Bronchial epithelial cell (primary cell): Measurements from ENCODE around the gene SERTAD2. TPM values are rescaled to one million over a fixed set of nuclear protein-coding genes. Genes with fewer than 3 reads are reported as not detected.

Experiments used
- DNase-seq: peaks from one replicate; pipeline ENCODE4 v3.0.0-alpha.2; 2010; ENCODE audit warnings: low read depth
- FAIRE-seq: peaks from 2 replicates; lab custom pipeline; 2011; peaks lifted over from hg19 to GRCh38; lab: Jason Lieb, UNC
- H3K27me3 ChIP-seq: 2 replicates; pipeline ENCODE4 v1.5.1; 2011; ENCODE audit warnings: low read length; ENCODE audit not compliant: control insufficient read depth, insufficient read depth
- H3K36me3 ChIP-seq: 2 replicates; pipeline ENCODE4 v1.5.1; 2011; ENCODE audit warnings: low read length; ENCODE audit not compliant: control insufficient read depth, insufficient read depth
- H3K4me3 ChIP-seq: 2 replicates; pipeline ENCODE4 v1.5.1; 2011; ENCODE audit warnings: mild to moderate bottlenecking, low read depth, low read length, control low read depth
- total RNA-seq: library from RNA; depleted of rRNA; stranded (reverse); fragments of >200 nt; gene quantifications from 2 replicates; pipeline ENCODE4 v1.2.1, GENCODE V29; 2014
- TF ChIP-seq, protein P1 (sequence below): IDR thresholded peaks from 2 replicates; pipeline ENCODE4 v1.5.1; 2011; ENCODE audit warnings: mild to moderate bottlenecking, moderate library complexity, low read length, control low read depth, inconsistent platforms; ENCODE audit not compliant: insufficient read depth, severe bottlenecking

SERTAD2 gene
- total RNA-seq, 1 donor from 2014 or later = 4.2 TPM

DNA sequence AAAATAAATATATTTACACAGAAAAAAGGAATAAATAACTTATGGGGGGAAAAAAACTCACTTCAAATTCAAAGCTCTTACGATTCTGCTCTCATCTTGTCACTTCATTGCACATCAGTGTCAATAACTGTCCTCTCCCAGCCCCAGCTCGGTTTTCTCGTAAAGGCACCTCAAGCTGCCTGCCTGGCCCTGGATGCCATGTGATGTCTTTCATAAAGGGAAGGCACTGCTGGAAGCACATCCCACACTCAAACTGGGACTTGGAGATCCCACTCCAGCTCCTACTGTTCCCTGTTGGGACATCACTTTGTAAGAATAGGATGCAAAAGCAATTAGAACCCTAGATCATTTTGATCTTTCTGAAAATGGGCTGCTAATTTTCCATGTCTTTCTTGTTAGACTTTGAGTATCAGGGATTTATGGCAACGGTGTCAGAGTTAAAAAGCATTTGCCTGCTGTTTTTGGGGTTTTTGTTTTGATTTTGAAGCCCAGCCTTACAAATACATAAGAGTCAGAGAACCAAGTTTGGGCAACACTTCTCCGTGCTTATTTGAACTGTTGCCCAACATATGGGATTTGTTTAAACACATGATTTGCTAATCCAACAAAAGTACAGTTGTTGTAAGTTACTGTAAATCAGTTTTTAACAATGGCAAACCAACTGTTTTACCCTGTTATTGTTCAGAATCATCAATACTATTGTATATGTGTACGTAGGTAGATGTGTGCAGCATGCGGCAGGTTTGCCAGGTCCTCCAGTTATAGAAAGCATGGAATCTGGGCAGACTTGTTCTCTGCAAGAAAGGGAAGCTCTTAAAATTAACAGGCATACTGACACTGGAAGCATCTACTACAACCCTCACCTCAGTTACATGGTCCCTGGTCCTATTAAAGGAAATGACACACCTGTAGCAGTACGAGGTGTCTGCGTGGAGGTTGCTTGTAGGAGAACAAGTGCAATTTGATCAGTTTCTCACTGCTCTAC lies 20.6 kb downstream of the SERTAD2 start:
- FAIRE-seq (no peak), DNase-seq (peak; percentile 16)
- peaks cover 16% of the 10 kb centered on the region for H3K36me3 ChIP-seq
- no peaks in the 10 kb centered on the region for H3K27me3 ChIP-seq
- TF ChIP-seq, protein P1, sequence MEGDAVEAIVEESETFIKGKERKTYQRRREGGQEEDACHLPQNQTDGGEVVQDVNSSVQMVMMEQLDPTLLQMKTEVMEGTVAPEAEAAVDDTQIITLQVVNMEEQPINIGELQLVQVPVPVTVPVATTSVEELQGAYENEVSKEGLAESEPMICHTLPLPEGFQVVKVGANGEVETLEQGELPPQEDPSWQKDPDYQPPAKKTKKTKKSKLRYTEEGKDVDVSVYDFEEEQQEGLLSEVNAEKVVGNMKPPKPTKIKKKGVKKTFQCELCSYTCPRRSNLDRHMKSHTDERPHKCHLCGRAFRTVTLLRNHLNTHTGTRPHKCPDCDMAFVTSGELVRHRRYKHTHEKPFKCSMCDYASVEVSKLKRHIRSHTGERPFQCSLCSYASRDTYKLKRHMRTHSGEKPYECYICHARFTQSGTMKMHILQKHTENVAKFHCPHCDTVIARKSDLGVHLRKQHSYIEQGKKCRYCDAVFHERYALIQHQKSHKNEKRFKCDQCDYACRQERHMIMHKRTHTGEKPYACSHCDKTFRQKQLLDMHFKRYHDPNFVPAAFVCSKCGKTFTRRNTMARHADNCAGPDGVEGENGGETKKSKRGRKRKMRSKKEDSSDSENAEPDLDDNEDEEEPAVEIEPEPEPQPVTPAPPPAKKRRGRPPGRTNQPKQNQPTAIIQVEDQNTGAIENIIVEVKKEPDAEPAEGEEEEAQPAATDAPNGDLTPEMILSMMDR = no peak
- no peak overlapping the region for H3K4me3 ChIP-seq

DNA sequence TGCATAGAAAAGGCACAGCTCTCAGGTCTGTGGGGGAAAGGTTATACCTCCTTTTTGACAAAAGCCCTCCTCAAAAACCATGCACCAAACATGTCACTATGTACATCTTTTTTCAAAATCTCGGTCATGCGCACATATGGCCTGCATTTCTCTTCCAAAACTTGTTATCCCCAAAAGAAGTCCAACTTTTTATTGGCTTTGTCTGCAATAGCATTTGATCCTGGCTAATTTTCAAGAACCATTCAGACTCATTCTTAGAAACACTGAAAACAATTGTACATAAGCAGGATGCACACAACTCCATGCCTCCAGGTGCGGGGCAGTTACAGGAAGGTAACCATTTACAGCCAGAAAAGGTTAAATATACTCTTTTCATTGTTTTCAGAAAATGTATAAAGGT lies 21.9 kb downstream of the SERTAD2 start:
- H3K27me3 ChIP-seq = no peaks in the 10 kb centered on the region
- DNase-seq (no peak), FAIRE-seq (no peak)
- peaks cover 16% of the 10 kb centered on the region for H3K36me3 ChIP-seq
- TF ChIP-seq, protein P1 = no peak
- no peak overlapping the region for H3K4me3 ChIP-seq

DNA sequence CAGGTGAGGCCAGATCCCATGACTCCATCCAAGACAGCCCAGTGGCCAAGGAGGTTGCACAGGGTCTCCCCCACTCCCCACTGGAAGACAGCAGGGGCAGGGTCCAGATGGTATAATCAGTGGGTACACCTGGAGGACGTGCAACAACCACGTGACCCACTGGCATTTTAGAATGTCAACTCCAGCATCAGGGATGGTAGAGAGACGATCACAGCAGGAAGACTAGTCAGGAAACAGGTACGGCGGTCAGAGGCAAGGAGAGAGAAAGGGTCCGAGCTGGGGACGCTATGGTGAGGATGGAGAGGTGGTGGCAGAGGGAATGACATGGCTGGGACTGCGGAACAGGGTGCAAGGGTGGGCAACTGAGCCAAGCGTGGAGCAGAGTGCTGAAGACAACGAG lies 23.0 kb downstream of the SERTAD2 start:
- DNase-seq = no peak
- FAIRE-seq = no peak
- Histone ChIP-seq H3K4me3 (no peak overlapping the region), H3K27me3 (no peaks in the 10 kb centered on the region), H3K36me3 (peaks cover 9% of the 10 kb centered on the region)
- TF ChIP-seq, protein P1 = no peak

DNA sequence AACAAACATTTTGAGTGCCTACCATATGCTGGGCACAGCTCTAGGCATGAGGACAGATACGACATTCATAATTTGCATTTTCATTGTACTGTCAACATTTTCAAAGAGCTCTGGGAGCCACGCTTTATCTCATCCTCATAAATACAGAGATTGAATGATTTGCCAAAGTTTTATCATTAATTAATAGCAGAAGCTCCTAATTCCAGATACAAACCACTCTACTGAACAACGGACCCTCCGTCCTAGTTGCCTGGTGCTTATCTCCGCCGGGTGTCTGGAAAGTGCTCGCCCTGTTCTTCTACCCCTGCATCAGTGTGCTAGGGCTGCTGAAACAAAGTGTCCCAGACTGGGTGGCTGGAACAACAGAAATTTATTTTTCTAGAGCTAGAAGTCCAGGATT lies 23.8 kb downstream of the SERTAD2 start:
- H3K27me3 ChIP-seq = no peaks in the 10 kb centered on the region
- TF ChIP-seq, protein P1 = no peak
- DNase-seq (no peak), FAIRE-seq (no peak)
- H3K36me3 ChIP-seq = peaks cover 6% of the 10 kb centered on the region
- no peak overlapping the region for H3K4me3 ChIP-seq

DNA sequence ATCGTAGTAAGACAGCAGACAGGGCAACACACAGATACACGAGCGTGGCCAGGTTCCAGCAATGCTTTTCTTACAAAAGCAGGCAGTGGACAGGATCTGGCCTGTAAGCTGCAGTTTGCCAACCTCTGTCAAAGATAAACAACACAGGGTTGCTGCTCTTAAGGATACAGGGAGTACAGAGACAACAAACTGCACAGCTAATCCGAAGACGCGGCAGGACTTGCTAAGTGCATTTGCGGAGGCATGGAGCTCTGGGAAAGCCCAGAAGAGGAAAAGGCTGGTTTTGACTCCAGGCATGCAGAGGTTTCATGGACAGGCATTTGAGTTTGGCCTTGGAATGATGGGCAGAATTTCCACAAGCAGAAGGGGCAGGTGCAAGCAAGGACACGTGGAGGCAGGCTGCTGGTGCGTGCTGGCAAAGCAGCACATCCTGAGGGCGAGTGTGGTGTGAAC lies 24.4 kb downstream of the SERTAD2 start:
- Histone ChIP-seq H3K27me3 (no peaks in the 10 kb centered on the region), H3K36me3 (peaks cover 4% of the 10 kb centered on the region), H3K4me3 (no peak overlapping the region)
- peak; percentile 60 for DNase-seq
- TF ChIP-seq, protein P1 = no peak
- no peak for FAIRE-seq
